Purkinje cell (primary cell): ENCODE data around the gene GCNT2. TPM values are rescaled to one million over a fixed set of nuclear protein-coding genes. Genes with fewer than 3 reads are reported as not detected.

Source experiments
- polyA plus RNA-seq: library from polyadenylated mRNA; unstranded; fragments of >200 nt; fragmentation: Nextera tagmentation; gene quantifications from 2 replicates; pipeline ENCODE4 v1.2.1, GENCODE V29; 2014

GCNT2 gene
- polyA plus RNA-seq = 4.0 and 6.8 TPM in 2 replicates

GRCh38 chr6:10521104-10521808, at the start of gene GCNT2:
Gene GCNT2, plus strand, starts transcription at chr6:10521351. Its CDS starts 7,561 bp downstream, at chr6:10528912.

Other genes starting within 250 kb of the GCNT2 start
- gene TFAP2A, start 106.3 kb upstream of the GCNT2 start, polyA plus RNA-seq = 4.4 and 9.1 TPM in 2 replicates
- 5.1 and 11.5 TPM in 2 replicates for gene C6orf52, start 173.3 kb downstream of the GCNT2 start, polyA plus RNA-seq
- 31.1 and 31.7 TPM in 2 replicates for gene PAK1IP1, start 173.6 kb downstream of the GCNT2 start, polyA plus RNA-seq
- 226 and 277 TPM in 2 replicates for gene TMEM14C, start 201.7 kb downstream of the GCNT2 start, polyA plus RNA-seq
- 347 and 413 TPM in 2 replicates for gene TMEM14B, start 226.5 kb downstream of the GCNT2 start, polyA plus RNA-seq